Nephron (organoid): Measurements from ENCODE around the gene NR2E3.

Experiments used
- H3K27ac Mint-ChIP-seq, 3 experiments: 2 replicates each; pipeline ENCODE4 v1.8.0; 2020; ENCODE audit warnings: mixed read lengths in 3 of 3, mild to moderate bottlenecking in 2 of 3, moderate library complexity in 1 of 3
- H3K27me3 Mint-ChIP-seq: 2 replicates; pipeline ENCODE4 v1.8.0; 2021; ENCODE audit warnings: low read depth, mild to moderate bottlenecking, moderate library complexity, mixed read lengths
- H3K36me3 Mint-ChIP-seq: 2 replicates; pipeline ENCODE4 v1.8.0; 2020; ENCODE audit warnings: low read depth, mixed read lengths
- H3K4me1 Mint-ChIP-seq: 2 replicates; pipeline ENCODE4 v1.8.0; 2020; ENCODE audit warnings: mixed read lengths
- H3K4me3 Mint-ChIP-seq, 3 experiments: 2 replicates each; pipeline ENCODE4 v1.8.0; 2020; ENCODE audit warnings: mild to moderate bottlenecking in 3 of 3, mixed read lengths in 3 of 3, moderate library complexity in 2 of 3
- H3K9me3 Mint-ChIP-seq: 2 replicates; pipeline ENCODE4 v1.8.0; 2020; ENCODE audit warnings: mixed read lengths
- TF ChIP-seq, protein P1 (sequence below), 3 experiments: fragments of 200-600 bp; sonication (generic); IDR thresholded peaks; one replicate each; pipeline ENCODE4 v1.5.0; 2021; ENCODE audit warnings: antibody characterized with exemption in 3 of 3; ENCODE audit not compliant: unreplicated experiment in 3 of 3

Gene NR2E3

DNA sequence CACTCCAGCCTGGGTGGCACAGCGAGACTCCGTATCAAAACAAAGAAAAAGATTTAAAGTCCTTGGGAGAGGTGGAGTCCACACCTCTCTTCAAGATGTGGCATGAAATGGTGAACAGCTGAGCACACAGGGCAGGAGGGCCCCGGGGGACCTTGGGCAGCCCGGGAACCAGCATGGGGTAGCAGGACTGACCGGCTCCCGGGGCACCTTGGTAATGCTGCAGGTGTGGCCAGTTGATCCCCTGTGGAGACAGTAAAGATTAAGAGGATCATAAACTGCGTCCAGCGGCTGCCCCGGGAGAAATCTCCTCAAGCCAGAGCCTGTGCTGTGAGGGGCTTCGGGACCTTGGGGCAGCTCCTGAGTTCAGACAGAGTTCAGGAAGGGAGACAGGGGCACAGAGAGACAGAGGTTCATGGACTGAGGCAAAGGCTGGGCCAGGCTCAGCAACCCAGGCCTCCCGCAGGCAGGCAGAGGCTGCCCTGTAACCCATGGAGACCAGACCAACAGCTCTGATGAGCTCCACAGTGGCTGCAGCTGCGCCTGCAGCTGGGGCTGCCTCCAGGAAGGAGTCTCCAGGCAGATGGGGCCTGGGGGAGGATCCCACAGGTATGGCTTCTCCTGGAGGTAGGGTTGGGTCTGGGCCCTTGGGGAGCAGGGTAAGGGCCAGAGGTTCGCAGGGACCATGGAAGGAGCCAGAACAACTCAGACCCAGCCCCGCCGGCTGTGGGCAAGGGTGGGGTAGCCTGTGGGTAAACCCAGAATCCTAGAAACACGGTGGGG lies at the start of gene NR2E3:
NR2E3 (plus strand) TSS at position 299 of the 780 bp plus-strand sequence; CDS start at position 489, 190 bp downstream.
- Mint-ChIP-seq H3K4me1 (peaks cover 59% of the 10 kb centered on the region), H3K9me3 (no peaks in the 10 kb centered on the region), H3K27ac (no peak within 1 kb of the TSS), H3K27me3 (peaks cover 8% of the 10 kb centered on the region), H3K36me3 (no peaks in the 10 kb centered on the region), H3K4me3 (peak within 1 kb of the TSS in 1 of 3 experiments; percentile 13)
- TF ChIP-seq, protein P1, sequence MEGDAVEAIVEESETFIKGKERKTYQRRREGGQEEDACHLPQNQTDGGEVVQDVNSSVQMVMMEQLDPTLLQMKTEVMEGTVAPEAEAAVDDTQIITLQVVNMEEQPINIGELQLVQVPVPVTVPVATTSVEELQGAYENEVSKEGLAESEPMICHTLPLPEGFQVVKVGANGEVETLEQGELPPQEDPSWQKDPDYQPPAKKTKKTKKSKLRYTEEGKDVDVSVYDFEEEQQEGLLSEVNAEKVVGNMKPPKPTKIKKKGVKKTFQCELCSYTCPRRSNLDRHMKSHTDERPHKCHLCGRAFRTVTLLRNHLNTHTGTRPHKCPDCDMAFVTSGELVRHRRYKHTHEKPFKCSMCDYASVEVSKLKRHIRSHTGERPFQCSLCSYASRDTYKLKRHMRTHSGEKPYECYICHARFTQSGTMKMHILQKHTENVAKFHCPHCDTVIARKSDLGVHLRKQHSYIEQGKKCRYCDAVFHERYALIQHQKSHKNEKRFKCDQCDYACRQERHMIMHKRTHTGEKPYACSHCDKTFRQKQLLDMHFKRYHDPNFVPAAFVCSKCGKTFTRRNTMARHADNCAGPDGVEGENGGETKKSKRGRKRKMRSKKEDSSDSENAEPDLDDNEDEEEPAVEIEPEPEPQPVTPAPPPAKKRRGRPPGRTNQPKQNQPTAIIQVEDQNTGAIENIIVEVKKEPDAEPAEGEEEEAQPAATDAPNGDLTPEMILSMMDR (IDR thresholded peaks at IDR 0.05; ENCODE audit: unreplicated experiment in 3 of 3), result no peak

DNA sequence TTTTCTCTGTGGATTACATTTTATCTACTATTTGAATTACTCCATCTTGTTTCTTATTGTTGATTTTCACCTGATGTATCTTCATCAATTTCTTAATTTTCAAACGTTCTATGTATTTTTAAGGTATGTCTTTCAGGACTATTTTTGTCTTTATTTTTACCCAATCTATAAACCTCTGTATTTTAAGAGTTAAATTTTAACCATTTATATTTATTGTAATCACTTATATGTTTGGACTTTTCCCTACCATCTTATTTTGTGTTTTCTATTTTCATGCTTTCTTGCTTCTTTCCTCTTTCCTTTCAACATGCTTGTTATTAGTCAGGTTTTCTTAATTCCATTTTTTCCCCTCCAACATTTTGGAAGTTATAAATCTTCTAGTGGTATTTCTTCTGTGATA lies 49.5 kb upstream of the NR2E3 start:
- TF ChIP-seq, protein P1 (IDR thresholded peaks at IDR 0.05; ENCODE audit: unreplicated experiment in 3 of 3), result no peak
- Mint-ChIP-seq H3K4me3 (no peak overlapping the region), H3K4me1 (peaks cover 7% of the 10 kb centered on the region), H3K27me3 (peaks cover 7% of the 10 kb centered on the region), H3K36me3 (peaks cover 43% of the 10 kb centered on the region), H3K27ac (peak overlapping the region in 1 of 3 experiments; percentile 20), H3K9me3 (peaks cover 28% of the 10 kb centered on the region)

- Mint-ChIP-seq H3K27ac (peak overlapping the region in 2 of 3 experiments; percentile 40 to 51), H3K4me1 (peaks cover 7% of the 10 kb centered on the region), H3K4me3 (no peak overlapping the region), H3K9me3 (peaks cover 25% of the 10 kb centered on the region), H3K36me3 (peaks cover 45% of the 10 kb centered on the region), H3K27me3 (peaks cover 4% of the 10 kb centered on the region)
- TF ChIP-seq, protein P1 (IDR thresholded peaks at IDR 0.05; ENCODE audit: unreplicated experiment in 3 of 3), result no peak
Measured at GRCh38 chr15:71761649-71762048, 48.7 kb upstream of the NR2E3 start.

- Mint-ChIP-seq H3K9me3 (peaks cover 17% of the 10 kb centered on the region), H3K4me1 (no peaks in the 10 kb centered on the region), H3K27me3 (peaks cover 3% of the 10 kb centered on the region), H3K36me3 (peaks cover 31% of the 10 kb centered on the region), H3K27ac (no peak overlapping the region), H3K4me3 (no peak overlapping the region)
- TF ChIP-seq, protein P1 (IDR thresholded peaks at IDR 0.05; ENCODE audit: unreplicated experiment in 3 of 3), result no peak
Measured at GRCh38 chr15:71768184-71768583, 42.2 kb upstream of the NR2E3 start.

GRCh38 chr15:71773206-71773859 lies 37.0 kb upstream of the NR2E3 start:
- peaks cover 8% of the 10 kb centered on the region for H3K9me3 Mint-ChIP-seq
- H3K27me3 Mint-ChIP-seq, result no peaks in the 10 kb centered on the region
- no peak overlapping the region for H3K27ac Mint-ChIP-seq
- H3K36me3 Mint-ChIP-seq, result peaks cover 15% of the 10 kb centered on the region
- no peak overlapping the region for H3K4me3 Mint-ChIP-seq
- TF ChIP-seq, protein P1 (IDR thresholded peaks at IDR 0.05; ENCODE audit: unreplicated experiment in 3 of 3), result no peak
- peaks cover 1% of the 10 kb centered on the region for H3K4me1 Mint-ChIP-seq
